Testis (tissue), 2 donors: ENCODE results near the gene CHST8.

Experiments used
- POLR2A ChIP-seq: fragments of 450-650 bp; IDR thresholded peaks from one replicate; pipeline ENCODE4 v1.6.1; 2017; ENCODE audit warnings: antibody characterized with exemption, mild to moderate bottlenecking, moderate library complexity
- TF ChIP-seq, protein P1 (sequence below), 3 experiments: fragments of 450-650 bp in 2 of 3; fragments of 200-600 bp in 1 of 3; sonication (generic) in 1 of 3; IDR thresholded peaks; one replicate each; pipeline ENCODE4 v1.5.1; 2016 to 2019; ENCODE audit warnings: antibody characterized with exemption in 3 of 3, mild to moderate bottlenecking in 2 of 3, moderate library complexity in 1 of 3

DNA sequence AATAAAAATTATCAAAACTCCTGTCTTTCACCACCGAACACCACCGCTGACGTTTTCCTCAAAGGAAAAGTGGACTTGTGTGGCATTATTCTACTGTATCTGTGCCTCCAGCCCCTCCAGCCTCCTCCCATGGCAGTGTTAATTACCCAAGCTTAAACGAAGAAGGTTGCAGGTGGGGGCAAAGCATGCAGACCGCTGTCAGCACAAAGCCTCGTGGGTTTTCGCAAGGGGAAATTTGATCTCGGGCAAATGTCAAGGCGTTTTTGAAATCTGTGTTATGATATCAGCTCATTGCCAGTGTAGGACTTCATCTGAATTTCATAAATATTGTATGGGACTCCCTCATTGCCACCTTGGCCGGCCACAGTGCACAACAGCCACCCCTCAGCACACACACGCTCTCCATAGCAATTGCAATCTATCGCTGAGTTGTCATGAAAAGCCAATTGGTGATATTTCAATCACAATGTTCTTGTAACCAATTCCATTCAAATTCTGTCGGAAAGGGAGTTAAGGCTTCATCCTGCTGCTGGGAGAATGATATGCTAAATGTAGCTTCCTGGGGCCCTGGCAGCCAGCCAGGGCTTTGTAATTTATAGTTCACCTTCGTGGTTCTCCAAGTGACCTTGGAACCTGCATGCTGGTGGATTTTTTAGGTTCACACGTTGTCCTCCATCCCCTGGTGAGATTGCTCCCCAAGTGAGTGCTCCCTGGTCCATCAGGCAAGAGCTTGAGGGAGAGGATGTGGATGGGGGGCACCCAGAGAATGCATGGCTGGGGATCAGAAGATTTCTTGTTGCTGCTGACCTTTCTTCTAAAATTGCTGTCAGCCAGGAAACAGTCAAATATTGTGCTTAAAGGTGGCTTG is 16.6 kb downstream of the CHST8 start:
- TF ChIP-seq, protein P1, sequence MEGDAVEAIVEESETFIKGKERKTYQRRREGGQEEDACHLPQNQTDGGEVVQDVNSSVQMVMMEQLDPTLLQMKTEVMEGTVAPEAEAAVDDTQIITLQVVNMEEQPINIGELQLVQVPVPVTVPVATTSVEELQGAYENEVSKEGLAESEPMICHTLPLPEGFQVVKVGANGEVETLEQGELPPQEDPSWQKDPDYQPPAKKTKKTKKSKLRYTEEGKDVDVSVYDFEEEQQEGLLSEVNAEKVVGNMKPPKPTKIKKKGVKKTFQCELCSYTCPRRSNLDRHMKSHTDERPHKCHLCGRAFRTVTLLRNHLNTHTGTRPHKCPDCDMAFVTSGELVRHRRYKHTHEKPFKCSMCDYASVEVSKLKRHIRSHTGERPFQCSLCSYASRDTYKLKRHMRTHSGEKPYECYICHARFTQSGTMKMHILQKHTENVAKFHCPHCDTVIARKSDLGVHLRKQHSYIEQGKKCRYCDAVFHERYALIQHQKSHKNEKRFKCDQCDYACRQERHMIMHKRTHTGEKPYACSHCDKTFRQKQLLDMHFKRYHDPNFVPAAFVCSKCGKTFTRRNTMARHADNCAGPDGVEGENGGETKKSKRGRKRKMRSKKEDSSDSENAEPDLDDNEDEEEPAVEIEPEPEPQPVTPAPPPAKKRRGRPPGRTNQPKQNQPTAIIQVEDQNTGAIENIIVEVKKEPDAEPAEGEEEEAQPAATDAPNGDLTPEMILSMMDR (IDR thresholded peaks at IDR 0.05), result no peak
- no peak for TF ChIP-seq POLR2A
